Amniotic epithelial cell (primary cell): ENCODE results near the gene NEDD4L.

ENCODE experiments used
- DNase-seq: peaks from one replicate; pipeline ENCODE4 v3.0.0-alpha.2; 2010; ENCODE audit warnings: low read depth

NEDD4L gene

DNA sequence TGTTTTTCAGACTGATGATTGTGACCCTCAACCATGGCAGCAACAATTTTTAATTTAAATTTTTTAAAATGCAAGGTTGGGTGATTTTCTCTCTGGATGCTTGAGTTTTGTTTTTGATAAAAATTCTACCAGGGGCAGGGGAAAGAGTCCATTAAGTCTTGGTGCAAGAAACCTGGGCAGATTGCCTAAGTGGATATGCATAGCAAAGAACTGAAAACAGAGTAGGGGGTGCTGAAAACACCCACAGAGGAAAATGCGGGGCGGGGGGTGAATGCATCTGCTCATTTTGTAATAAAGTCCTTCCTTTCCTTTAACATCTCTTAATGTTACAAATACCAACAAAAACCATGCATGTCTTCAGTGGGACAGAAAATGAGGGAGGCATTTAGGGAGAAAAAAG lies 138.0 kb downstream of the NEDD4L start:
- no peak for DNase-seq

DNA sequence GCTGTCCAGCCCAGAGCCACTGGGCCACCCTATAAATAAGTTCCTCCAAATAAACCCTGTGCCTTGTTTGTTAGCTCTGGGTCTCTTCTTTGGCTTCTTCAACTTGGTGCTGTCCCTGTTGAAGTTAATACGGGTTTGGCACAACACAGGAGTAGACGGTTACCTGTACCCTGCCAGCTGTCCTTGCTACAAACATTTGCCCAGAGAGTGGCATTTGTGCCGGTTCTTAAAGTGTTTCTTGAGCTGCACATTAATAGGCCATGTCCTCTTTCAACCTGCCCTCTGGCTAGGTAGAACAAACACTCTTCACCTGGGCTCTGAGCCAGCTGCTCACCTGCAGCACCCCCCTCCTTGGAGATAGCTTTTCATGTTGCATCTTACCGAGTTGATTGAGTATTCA lies 139.2 kb downstream of the NEDD4L start:
- DNase-seq: no peak

DNA sequence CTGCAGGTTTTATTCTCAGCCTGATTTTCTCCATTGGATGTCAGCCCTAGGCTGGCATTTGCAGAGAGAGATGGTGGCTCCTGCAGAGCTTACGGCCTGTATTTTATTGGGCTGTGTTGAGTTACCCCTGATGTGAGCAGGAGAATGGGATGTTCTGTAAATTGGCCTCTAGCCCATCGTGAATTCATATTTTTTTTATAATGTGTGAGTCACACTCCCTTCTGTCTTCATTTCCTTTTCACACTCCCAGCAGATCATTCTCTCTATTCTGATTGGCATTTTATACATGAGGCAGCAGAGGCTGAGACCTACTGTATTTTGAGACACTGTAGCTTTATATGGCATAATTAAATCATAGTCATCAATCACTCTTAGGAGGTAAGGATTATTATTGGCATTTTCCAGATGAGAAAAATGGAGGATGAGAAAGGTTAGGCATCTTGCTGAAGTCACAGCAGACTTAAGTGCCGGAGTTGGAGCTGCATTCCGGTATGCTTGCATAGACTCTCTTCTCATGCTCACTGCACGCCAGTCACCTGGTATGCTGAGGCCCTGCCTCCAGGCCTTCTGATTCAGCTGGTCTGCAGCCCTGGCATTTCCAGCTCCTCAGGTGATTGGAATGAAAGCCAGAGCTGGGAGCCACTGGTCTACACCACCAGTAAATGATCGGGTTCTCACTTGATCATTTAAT lies 142.4 kb downstream of the NEDD4L start:
- DNase-seq: peak; percentile 67

DNA sequence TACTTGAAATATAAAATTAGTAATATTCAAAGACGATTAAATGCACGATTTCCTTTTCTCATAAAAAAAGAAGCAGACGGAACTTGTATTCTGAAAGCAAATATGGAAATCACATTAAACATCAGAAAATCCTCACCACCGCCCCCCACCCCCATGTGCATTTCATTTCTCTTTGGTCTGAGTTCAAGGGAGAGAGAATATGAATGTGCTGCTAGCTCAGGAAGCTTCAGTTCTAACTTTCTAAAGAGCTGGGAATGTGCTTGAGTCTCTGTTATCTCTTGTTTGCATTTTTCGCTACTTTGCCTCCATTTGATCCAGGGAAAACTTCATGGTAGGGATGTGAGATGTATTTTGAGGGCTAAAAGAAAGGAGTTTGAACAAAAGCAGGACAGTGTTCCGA lies 143.6 kb downstream of the NEDD4L start:
- DNase-seq: no peak

DNA sequence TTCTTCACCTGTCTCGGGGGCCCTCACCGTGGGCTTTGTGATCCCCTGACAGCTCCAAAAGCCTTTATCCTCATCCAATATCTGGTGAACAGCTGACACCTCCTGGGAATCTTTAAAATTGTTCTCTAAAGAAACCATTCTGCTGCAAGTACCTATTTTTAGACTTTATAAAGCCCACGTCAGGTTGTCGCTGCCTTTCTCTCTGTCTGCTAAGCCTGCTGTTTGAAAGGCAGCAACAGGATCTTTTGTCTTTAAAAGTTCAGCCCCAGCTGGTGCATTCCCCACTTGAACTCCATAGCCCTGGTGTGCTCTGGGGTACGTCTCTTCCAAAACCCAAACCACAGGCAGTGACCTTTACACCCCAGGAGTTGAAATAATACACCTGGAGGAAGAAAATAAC lies 145.0 kb downstream of the NEDD4L start:
- no peak for DNase-seq

DNA sequence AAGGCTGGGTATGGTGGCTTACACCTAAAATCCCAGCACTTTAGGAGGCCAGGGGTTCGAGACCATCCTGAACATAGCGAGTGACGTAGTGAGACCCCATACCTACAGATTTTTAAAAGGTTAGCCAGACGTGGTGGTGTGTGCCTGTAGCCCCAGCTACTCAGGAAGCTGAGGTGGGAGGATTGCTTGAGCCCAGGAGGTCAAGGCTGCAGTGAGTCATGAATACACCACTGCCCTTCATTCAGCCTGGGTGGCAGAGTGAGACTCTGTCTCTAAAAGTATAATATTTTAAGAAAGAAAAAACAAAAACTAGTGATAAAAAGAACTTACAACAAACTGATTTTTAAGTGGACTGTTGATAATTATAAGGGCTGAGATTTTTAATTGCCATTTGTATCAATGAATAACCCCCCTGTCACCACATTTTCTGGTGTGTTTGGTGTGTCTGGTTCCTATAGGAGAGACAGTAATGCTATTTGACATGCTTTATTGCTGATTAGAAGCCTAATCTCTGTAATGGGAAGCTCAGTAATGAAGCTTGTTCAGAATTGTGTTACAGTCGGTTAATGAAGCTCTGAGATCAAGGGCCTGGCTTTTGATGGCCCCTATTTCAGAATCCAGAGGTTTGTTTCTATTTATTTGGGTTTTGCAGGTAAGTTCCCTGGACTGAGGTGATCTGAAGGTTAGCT lies 147.0 kb downstream of the NEDD4L start:
- peak; percentile 35 for DNase-seq

DNA sequence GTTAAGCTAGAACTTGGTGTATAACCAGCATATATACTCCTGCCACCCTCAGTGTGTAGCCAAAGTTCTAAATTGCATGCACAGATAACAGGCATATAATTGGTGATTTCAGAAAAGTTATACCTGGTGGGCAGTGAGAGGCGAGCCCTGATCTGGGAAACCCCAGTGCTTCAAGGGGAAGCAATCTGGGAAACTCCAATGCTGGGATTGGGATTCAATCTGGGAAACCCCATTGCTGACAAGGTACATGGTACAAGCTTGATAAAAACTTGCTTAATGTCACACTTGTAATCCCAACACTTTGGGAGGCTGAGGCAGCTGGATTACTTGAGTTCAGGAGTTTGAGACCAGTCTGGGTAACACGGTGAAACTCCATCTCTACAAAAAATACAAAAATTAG lies 147.6 kb downstream of the NEDD4L start:
- no peak for DNase-seq

DNA sequence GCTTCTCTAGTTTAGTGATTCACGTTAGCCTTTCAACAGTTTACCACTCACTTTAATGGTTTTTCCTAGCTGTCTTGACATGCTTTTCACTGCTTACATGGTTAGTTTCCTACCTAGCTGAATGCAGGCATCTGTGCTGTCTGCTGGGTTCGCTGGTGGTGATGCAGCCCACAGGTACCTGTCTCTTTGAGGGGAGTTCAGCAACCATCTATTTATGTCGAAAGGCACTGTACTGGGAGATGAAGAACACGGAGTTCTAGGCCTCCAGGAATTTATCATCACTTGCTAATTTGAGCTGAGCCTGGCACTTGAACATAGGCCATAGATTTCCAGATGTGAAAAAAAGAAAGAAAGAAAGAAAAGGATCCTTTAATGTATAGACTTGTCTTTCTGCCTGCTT lies 148.5 kb downstream of the NEDD4L start:
- no peak for DNase-seq

DNA sequence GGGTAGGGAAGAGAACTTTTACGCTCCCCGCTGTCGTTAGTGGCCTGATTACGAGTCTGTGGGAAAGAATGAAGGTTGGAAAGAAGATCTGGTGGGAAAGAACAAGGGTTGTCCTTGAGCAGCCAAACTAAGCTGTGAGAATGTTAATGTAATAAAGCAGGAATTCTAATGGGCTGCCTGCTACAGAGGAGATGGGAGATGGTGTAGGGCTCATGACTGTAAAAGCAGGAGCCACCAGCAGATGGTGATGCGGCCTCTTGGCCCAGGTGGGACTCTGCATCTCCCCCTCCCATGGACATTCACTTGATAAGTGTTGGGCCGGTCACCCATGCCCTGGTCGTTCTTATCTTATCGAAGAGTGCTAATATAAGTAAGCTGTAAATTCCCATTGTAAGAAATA lies 150.0 kb downstream of the NEDD4L start:
- DNase-seq: no peak

DNA sequence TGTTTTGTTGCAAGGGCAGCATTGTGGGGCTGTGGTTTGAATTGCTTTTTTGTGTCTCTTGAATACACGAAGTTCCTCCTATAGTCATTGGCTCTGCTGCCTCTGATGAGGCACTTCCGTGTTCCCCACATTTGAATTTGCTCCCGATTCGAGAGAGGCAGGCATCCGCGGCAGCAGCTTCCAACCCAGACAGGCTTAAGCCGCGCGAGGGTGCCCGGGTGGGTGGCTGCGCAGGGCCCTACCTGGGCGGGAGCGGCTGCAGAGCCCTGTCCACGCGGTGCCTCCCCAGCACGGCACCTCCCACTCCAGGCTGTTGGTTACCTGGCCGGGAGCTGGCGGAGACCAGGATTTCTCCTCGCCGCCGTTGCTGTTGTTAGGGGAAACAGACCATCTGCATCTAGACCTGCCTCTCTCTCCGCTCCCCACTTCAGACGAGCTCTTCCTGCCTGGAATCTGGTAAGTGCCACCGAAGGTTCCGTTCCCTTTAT lies 151.3 kb downstream of the NEDD4L start:
- DNase-seq: no peak

DNA sequence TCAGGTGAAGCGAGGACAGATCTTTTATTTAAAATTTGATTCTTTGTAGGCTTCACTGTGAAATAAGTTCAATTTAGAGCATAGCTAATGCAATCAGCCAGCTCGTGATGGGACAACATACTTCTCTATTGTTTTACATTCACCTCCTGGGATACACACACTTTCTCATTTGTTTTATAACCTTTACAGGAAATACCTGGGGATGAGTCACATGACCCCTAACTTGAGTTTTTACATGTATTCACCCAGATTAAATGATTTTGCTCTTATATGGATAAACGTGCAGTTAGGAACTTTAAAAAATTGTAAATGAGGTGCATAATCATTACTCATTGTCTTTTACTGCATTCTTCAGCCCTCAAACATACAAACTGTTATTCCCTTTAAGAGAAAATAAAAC lies 152.1 kb downstream of the NEDD4L start:
- no peak for DNase-seq

DNA sequence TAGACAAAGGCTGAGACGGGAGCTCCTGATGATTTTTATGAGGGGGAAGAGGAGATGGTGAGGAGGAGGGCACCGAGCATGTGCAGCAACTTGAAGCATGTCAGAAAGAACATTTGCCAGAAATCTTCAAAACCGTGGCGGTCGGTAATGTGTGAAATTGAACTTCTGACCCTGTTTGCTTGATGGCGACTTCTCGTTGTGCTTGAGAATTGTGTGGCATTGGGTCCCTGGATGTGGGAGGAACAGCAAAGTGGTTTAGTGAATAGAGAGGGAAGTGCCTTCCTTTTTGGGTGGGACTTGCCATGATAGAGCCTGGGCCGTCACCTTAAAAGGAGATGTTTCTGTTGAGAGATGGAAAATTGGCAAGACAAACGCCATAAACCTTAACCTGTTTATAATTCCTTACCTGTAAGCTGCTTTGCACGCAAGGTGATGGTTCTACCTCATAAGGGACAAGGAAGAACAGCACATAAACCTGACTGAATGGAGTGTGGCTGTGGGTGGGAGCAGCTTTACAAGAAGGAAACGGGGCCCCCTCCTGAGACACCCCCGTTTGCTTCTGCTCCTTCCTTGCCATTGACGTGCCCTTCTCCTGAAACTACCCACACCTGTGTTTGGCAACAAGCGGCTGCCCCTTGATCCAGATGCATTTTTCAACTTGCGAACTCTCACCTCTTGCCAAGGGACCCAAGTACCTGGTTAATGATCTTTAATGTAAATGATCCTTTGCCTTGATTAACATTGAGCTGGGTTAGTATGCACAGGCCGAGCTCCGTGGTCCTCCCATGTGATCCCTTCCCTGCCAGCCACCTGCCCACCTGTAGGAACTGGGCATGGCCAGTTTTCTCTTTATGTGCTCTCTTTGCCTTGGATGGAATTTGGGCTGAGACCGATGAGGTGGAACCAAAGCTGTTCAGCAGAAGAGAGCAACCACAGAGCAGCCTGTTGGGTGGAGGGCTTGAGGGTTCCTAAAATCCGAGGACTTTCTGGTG lies 153.2 kb downstream of the NEDD4L start:
- no peak for DNase-seq

DNA sequence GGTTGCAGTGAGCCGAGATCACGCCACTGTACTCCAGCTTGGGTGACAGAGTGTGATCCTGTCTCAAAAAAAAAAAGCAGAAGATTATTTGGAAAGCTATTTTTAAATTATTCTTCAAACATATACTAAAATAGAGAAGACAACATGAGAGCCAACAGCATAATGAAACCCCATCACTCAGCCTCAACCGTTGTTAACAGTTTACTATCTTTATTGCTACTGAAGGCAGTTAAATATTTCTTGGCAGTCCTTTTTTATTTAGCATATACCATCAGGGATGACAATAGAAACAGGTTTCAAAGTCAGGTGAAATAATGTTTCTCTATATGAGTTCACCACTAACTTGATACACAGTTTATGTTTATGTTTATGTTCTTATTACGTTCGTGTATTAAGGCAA lies 157.2 kb downstream of the NEDD4L start:
- DNase-seq: no peak

DNA sequence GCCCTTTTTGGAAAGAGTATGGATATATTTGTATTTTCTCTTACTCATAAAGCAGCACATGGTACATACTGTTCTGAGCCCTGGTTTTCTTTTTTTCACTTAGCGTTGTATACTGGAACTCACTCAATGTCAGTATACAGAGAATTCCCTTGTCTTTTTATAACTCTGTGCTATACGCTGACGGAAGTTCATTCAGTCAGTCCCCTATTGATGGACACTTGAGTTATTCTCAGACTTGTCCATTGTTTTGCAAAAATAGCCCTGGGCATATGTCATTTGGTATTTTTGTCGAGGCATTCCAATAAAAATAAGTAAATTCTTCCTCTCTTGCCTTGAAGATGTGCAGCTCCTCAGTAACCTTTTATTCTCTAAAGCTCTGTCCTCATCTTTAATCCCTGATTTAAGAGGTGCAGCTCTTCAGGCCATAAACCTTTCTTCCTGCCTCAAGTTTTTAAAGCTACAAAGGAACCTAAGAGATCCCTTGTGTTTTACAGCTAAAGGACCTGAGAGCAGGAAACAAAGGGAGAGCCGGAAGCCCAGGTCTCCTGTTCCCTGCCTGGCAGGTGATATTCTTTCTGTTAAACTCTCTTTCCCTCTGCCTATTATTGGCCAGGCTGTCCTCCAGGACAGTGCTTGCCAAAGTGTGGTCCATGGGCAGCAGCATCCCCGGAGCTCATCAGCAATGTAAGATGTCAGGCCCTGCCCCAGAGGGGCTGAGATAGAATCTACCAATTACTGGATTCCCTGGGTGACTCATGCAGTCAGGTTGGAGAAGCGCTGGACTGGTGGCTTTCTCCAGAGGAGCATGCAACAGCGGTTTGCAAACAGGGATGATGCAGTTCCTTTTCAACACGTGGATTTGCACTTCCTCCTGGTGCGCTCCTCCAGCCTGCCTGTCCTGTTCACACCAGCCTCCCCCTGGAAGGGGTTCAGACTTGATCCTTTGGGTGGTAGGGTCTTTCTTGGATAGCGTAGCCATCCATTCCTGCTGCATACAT lies 158.0 kb downstream of the NEDD4L start:
- peak; percentile 48 for DNase-seq

DNA sequence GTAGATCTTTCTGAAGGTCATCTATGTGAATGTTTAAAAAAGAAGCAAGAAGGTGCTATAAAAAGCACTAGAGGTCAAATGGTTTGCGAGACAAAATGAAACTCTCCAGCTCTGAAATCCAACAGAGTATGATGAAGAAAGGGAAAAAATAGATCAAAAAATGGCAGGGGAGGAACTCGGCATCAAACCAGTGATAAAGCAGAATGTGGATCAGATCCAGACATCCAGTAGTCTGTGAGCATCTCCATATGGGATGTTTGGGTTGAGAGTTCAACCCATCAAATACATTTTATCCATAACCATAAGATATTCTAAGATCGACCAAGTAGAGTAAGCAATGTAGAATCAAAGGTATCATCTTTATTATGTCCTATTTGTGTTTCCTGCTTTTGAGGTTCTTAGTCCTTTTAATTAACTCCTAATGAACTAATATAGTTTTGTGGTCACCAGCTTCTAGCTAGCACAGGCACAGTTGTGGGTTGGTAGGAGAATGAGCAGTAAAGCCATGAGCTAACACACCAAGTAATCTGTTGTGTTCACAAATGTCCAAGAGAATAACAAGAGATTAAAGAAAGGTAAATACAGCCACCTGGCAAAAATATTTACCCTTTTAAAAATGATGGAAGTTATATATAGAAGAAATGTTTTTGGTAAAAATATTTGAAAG lies 160.9 kb downstream of the NEDD4L start:
- DNase-seq: no peak

DNA sequence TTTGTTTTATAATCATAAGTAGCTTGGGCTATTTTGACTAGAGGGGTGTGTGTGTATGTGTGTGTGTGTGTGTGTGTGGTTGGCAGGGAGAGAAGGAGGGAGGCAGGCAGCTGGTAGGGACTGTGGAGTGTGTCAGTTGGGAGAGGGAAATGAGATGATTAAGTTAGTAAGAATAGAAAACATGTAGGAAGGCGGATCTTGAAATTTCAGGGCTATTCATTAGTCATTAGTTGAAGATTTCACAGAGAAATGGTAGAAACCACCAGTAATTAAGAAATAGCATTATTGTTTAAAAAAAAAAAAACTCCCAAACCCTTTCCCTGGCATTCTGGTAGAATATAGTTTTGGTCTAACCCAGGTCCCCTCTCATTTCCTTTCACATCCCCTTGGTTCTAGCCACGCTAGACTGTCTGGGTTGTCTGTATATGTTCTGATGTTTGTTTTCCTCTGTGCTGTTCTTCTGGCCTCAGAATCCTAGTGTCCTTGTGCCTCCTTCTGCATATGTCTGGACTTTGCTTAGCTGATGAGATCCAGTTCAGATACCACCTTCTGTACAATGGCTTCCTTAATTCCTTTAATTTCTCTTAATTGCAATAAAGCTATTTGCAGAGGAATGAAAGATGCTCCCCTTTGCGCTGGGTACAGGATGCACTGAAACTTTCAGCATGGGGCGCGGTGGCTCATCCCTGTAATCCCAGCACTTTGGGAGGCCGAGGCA lies 161.6 kb downstream of the NEDD4L start:
- DNase-seq: peak; percentile 88

DNA sequence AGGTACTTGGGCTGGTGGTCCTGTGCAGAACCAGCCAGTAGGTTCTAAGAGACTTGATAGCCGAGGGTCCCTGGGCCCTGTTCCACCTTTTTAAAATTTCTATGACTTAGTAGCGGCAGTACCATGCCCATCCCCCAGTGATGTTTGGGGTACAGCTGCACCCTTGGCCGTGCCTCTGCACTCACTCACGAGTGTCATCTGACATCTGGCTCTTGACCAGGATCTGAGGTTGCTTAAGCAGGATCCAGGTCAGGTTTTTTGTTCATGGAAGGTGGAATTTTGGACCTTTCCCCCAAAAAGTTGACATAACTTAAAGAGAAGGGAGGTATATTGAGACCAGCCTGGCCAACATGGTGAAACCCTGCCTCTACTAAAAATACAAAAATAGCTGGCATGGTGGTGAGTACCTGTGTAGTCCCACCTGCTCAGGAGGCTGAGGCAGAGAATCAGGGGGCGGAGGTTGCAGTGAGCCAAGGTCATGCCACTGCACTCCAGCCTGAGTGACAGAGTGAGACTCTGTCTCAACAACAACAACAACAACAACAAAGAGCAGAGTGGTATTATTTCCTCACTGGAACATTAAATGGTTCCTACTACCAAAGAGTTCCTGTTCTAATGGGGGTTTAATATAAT lies 163.6 kb downstream of the NEDD4L start:
- DNase-seq: no peak

DNA sequence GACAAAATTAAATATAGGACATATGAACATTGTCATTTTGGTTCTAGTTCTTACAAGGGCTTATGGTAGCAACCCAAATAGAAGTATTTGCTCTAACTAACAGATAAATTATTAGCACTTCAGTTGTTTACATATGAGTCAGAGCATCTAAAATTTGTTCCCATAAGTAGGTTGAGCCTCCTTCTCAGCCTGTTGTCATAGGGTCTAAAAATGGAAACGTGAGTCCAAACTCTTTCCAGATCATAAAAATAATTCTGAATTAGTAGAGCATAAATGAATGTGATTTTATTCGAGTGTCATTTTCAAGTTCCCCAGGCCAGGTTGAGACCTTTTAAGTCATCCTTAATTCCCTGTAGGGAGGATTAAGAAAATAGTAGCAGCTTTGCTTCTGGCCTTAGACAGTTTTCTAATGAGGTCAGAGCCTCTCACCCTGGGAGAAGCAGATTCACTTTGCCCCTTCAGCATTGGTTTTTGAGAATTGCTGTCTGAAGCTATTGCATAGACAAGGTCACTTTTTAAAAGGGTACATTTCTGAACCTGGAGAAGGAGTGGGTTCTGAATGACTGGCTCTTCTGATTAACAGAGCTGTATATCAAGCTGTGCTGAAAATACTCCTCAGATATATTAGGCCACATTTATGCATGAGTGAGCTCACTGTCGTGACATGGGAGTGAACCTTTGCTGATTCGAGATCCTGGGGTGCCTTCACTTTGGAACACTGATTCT lies 164.3 kb downstream of the NEDD4L start:
- peak; percentile 44 for DNase-seq

DNA sequence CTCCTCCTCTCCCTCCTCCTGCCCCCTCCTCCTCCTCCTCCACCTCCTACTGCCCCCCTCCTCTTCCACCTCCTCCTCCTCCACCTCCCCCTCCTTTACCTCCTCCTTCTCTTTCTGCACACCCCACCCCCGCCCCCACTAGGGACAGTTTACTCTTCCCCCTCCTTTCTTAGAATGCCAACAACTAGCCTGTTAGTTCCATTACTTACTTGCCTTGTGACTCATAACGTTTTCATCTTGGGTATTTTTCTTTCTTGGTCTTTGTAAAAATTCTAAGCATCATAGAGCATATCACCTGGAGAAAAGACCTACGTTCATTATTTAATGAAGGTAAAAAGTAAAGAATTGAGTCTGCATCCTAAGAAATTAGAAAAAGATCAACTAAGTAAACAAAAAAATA lies 165.3 kb downstream of the NEDD4L start:
- peak; percentile 31 for DNase-seq
